Measurements from ENCODE around the gene REXO5. TPM values are rescaled to one million over a fixed set of nuclear protein-coding genes. Genes with fewer than 3 reads are reported as not detected.

REXO5 gene
- total and polyA plus RNA-seq, 2 donors: 3.0 to 16.1 TPM

- 80% methylated on average over 4 of the region's 4 CpGs for WGBS
- peaks cover 1% of the 10 kb centered on the region for H3K36me3 ChIP-seq (ENCODE audit: insufficient read depth)
- no peak overlapping the region for H3K4me3 ChIP-seq (ENCODE audit: low read depth, low read length)
- DNase-seq (ENCODE audit: extremely low spot score): no peak
- no peak overlapping the region for H3K27ac ChIP-seq (ENCODE audit: low read depth)
- no peaks in the 10 kb centered on the region for H3K4me1 ChIP-seq (ENCODE audit: insufficient read depth)
Measured at GRCh38 chr16:20814784-20815183, 8.5 kb downstream of the REXO5 start.

GRCh38 chr16:20818929-20819585, 12.7 kb downstream of the REXO5 start:
- Histone ChIP-seq H3K27ac (ENCODE audit: low read depth) (no peak overlapping the region), H3K36me3 (ENCODE audit: insufficient read depth) (peaks cover 1% of the 10 kb centered on the region), H3K4me3 (ENCODE audit: low read depth, low read length) (no peak overlapping the region), H3K4me1 (ENCODE audit: insufficient read depth) (no peaks in the 10 kb centered on the region)
- WGBS: 98% methylated on average over 4 of the region's 4 CpGs
- no peak for DNase-seq (ENCODE audit: extremely low spot score)

- WGBS: 90% methylated on average over 4 of the region's 4 CpGs
- Histone ChIP-seq H3K4me3 (ENCODE audit: low read depth, low read length) (no peak overlapping the region), H3K27ac (ENCODE audit: low read depth) (no peak overlapping the region), H3K36me3 (ENCODE audit: insufficient read depth) (no peaks in the 10 kb centered on the region), H3K4me1 (ENCODE audit: insufficient read depth) (no peaks in the 10 kb centered on the region)
- DNase-seq (ENCODE audit: extremely low spot score): no peak
Measured at GRCh38 chr16:20821682-20822081, 15.4 kb downstream of the REXO5 start.

- Histone ChIP-seq H3K36me3 (ENCODE audit: insufficient read depth) (no peaks in the 10 kb centered on the region), H3K4me3 (ENCODE audit: low read depth, low read length) (no peak overlapping the region), H3K4me1 (ENCODE audit: insufficient read depth) (no peaks in the 10 kb centered on the region), H3K27ac (ENCODE audit: low read depth) (no peak overlapping the region)
- no peak for DNase-seq (ENCODE audit: extremely low spot score)
- 83% methylated on average over 3 of the region's 3 CpGs for WGBS
Measured at GRCh38 chr16:20822521-20823325, 16.4 kb downstream of the REXO5 start.

- no peaks in the 10 kb centered on the region for H3K36me3 ChIP-seq (ENCODE audit: insufficient read depth)
- DNase-seq (ENCODE audit: extremely low spot score): no peak
- 25% methylated on average over 3 of the region's 3 CpGs for WGBS
Measured at GRCh38 chr16:20826039-20826566, 19.8 kb downstream of the REXO5 start.

GRCh38 chr16:20829536-20829935, 23.2 kb downstream of the REXO5 start:
- 83% methylated on average over 1 of the region's 1 CpG for WGBS
- H3K4me1 ChIP-seq (ENCODE audit: insufficient read depth): no peaks in the 10 kb centered on the region

More at GRCh38 chr16:20826039-20826566, 19.8 kb downstream of the REXO5 start:
- Histone ChIP-seq H3K27ac (ENCODE audit: low read depth) (no peak overlapping the region), H3K4me1 (ENCODE audit: insufficient read depth) (no peaks in the 10 kb centered on the region), H3K4me3 (ENCODE audit: low read depth, low read length) (no peak overlapping the region)

GRCh38 chr16:20830372-20830771, 24.0 kb downstream of the REXO5 start:
- H3K27ac ChIP-seq (ENCODE audit: low read depth): no peak overlapping the region
- no peak overlapping the region for H3K4me3 ChIP-seq (ENCODE audit: low read depth, low read length)
- H3K4me1 ChIP-seq (ENCODE audit: insufficient read depth): no peaks in the 10 kb centered on the region
- WGBS: 61% methylated on average over 1 of the region's 1 CpG
- DNase-seq (ENCODE audit: extremely low spot score): no peak
- H3K36me3 ChIP-seq (ENCODE audit: insufficient read depth): no peaks in the 10 kb centered on the region

More at GRCh38 chr16:20829536-20829935, 23.2 kb downstream of the REXO5 start:
- Histone ChIP-seq H3K4me3 (ENCODE audit: low read depth, low read length) (no peak overlapping the region), H3K36me3 (ENCODE audit: insufficient read depth) (no peaks in the 10 kb centered on the region), H3K27ac (ENCODE audit: low read depth) (no peak overlapping the region)
- DNase-seq (ENCODE audit: extremely low spot score): no peak

- Histone ChIP-seq H3K27ac (ENCODE audit: low read depth) (no peak overlapping the region), H3K36me3 (ENCODE audit: insufficient read depth) (peaks cover 2% of the 10 kb centered on the region), H3K4me3 (ENCODE audit: low read depth, low read length) (no peak overlapping the region), H3K4me1 (ENCODE audit: insufficient read depth) (no peaks in the 10 kb centered on the region)
- DNase-seq (ENCODE audit: extremely low spot score): no peak
- WGBS: 67% methylated on average over 2 of the region's 2 CpGs
Measured at GRCh38 chr16:20833086-20833485, 26.8 kb downstream of the REXO5 start.

GRCh38 chr16:20838240-20838639, 31.9 kb downstream of the REXO5 start:
- Histone ChIP-seq H3K36me3 (ENCODE audit: insufficient read depth) (peaks cover 2% of the 10 kb centered on the region), H3K4me1 (ENCODE audit: insufficient read depth) (no peaks in the 10 kb centered on the region), H3K4me3 (ENCODE audit: low read depth, low read length) (no peak overlapping the region), H3K27ac (ENCODE audit: low read depth) (no peak overlapping the region)
- no peak for DNase-seq (ENCODE audit: extremely low spot score)
- WGBS: 90% methylated on average over 1 of the region's 1 CpG

GRCh38 chr16:20839504-20839903, 33.2 kb downstream of the REXO5 start:
- peaks cover 2% of the 10 kb centered on the region for H3K36me3 ChIP-seq (ENCODE audit: insufficient read depth)
- WGBS: 91% methylated on average over 2 of the region's 2 CpGs
- no peak for DNase-seq (ENCODE audit: extremely low spot score)

GRCh38 chr16:20844054-20844453, 37.7 kb downstream of the REXO5 start:
- H3K36me3 ChIP-seq (ENCODE audit: insufficient read depth): no peaks in the 10 kb centered on the region
- H3K4me3 ChIP-seq (ENCODE audit: low read depth, low read length): no peak overlapping the region
- whole genome bisulfite sequencing: 86% methylated on average over 2 of the region's 2 CpGs
- no peak for DNase-seq (ENCODE audit: extremely low spot score)
- H3K4me1 ChIP-seq (ENCODE audit: insufficient read depth): no peaks in the 10 kb centered on the region
- no peak overlapping the region for H3K27ac ChIP-seq (ENCODE audit: low read depth)

More at GRCh38 chr16:20839504-20839903, 33.2 kb downstream of the REXO5 start:
- no peak overlapping the region for H3K27ac ChIP-seq (ENCODE audit: low read depth)
- H3K4me1 ChIP-seq (ENCODE audit: insufficient read depth): no peaks in the 10 kb centered on the region
- no peak overlapping the region for H3K4me3 ChIP-seq (ENCODE audit: low read depth, low read length)

- no peak for DNase-seq (ENCODE audit: extremely low spot score)
- H3K27ac ChIP-seq (ENCODE audit: low read depth): no peak overlapping the region
- H3K4me3 ChIP-seq (ENCODE audit: low read depth, low read length): no peak overlapping the region
- H3K4me1 ChIP-seq (ENCODE audit: insufficient read depth): no peaks in the 10 kb centered on the region
- H3K36me3 ChIP-seq (ENCODE audit: insufficient read depth): no peaks in the 10 kb centered on the region
- 83% methylated on average over 3 of the region's 3 CpGs for WGBS
Measured at GRCh38 chr16:20844588-20844987, 38.3 kb downstream of the REXO5 start.

GRCh38 chr16:20846030-20846429, 39.7 kb downstream of the REXO5 start:
- Histone ChIP-seq H3K4me3 (ENCODE audit: low read depth, low read length) (no peak overlapping the region), H3K4me1 (ENCODE audit: insufficient read depth) (no peaks in the 10 kb centered on the region), H3K27ac (ENCODE audit: low read depth) (no peak overlapping the region), H3K36me3 (ENCODE audit: insufficient read depth) (no peaks in the 10 kb centered on the region)
- DNase-seq (ENCODE audit: extremely low spot score): no peak
- WGBS: 83% methylated on average over 6 of the region's 6 CpGs

- Histone ChIP-seq H3K27ac (ENCODE audit: low read depth) (no peak overlapping the region), H3K36me3 (ENCODE audit: insufficient read depth) (no peaks in the 10 kb centered on the region), H3K4me3 (ENCODE audit: low read depth, low read length) (no peak overlapping the region), H3K4me1 (ENCODE audit: insufficient read depth) (no peaks in the 10 kb centered on the region)
- no peak for DNase-seq (ENCODE audit: extremely low spot score)
Measured at GRCh38 chr16:20846551-20846950, 40.2 kb downstream of the REXO5 start.

Measured in urinary bladder (tissue), 4 donors.